Measurements from ENCODE around the gene WBP11. TPM values are rescaled to one million over a fixed set of nuclear protein-coding genes. Genes with fewer than 3 reads are reported as not detected.

The WBP11 gene
- total RNA-seq, 3 donors from 2014 or later = 38.4 to 53.7 (median 48.3) TPM

DNA sequence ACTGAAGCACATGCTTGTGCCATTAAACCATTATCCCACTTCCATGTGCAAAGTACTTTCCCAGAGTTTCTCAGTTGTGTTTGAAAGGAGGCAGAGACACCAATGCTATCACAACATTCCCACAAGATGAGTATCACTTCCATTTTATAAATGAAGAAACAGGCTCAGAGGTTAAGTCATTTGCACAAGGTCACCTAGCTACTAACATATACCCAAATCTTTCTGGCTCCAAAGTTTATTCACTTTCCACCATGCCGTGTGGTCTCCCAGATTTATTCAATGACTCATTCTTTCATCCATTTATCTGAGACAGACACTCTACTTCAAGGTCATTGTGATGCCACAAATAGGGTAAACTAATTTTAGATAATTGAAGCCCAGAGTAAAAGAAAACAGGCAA lies 30.7 kb upstream of the WBP11 start:
- TF ChIP-seq, protein P1, sequence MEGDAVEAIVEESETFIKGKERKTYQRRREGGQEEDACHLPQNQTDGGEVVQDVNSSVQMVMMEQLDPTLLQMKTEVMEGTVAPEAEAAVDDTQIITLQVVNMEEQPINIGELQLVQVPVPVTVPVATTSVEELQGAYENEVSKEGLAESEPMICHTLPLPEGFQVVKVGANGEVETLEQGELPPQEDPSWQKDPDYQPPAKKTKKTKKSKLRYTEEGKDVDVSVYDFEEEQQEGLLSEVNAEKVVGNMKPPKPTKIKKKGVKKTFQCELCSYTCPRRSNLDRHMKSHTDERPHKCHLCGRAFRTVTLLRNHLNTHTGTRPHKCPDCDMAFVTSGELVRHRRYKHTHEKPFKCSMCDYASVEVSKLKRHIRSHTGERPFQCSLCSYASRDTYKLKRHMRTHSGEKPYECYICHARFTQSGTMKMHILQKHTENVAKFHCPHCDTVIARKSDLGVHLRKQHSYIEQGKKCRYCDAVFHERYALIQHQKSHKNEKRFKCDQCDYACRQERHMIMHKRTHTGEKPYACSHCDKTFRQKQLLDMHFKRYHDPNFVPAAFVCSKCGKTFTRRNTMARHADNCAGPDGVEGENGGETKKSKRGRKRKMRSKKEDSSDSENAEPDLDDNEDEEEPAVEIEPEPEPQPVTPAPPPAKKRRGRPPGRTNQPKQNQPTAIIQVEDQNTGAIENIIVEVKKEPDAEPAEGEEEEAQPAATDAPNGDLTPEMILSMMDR (IDR thresholded peaks at IDR 0.05) = no peak
- no peak for DNase-seq
- Histone ChIP-seq H3K4me3 (no peak overlapping the region), H3K9me3 (no peaks in the 10 kb centered on the region), H3K36me3 (ENCODE audit: low read depth) (no peaks in the 10 kb centered on the region), H3K4me1 (ENCODE audit: low read depth) (no peaks in the 10 kb centered on the region)
- ATAC-seq = no peak
- intact Hi-C loops (cut with DNase I, micrococcal nuclease) = no loop called here

DNA sequence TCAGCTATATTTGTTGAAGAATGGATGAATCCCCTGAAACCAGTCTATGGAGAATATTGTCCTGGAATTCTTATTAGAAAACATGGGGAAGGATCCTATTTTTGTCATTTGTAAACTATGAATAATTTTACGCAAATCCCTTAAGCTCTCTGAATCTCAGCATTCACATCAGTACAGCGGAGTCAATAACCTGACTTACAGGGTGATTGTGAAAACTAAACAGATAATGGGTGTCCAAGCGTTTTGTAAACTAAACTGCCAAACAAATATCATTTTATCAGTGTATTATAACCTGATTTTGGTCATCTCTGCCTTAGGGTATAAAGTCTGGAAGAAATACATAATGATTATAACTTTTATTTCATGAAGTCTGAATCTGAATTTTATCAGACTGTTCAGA lies 30.1 kb upstream of the WBP11 start:
- no peaks in the 10 kb centered on the region for H3K9me3 ChIP-seq
- no peaks in the 10 kb centered on the region for H3K36me3 ChIP-seq (ENCODE audit: low read depth)
- intact Hi-C loops (cut with DNase I, micrococcal nuclease) = no loop called here
- TF ChIP-seq, protein P1 (IDR thresholded peaks at IDR 0.05) = no peak
- no peak overlapping the region for H3K4me3 ChIP-seq
- ATAC-seq (no peak), DNase-seq (no peak)
- H3K4me1 ChIP-seq (ENCODE audit: low read depth) = no peaks in the 10 kb centered on the region

DNA sequence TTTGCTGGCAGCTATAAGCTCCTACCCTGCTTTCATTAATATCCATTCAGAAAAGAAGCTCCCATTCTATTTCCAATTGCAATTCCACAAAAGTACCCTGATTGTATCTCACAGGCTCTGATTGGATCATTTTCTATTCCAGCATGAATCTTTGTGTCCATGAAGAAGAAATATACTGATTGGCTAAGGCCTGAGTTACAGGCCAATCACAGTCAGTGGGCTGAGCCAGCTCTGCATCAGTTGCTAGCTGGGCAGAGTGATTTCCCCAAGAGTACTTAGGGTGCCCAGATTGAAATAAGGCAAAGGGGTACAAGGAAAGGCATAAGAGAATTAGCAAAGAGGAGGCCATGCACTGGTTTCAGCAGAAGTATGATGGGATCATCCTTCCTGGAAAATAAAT lies 25.6 kb upstream of the WBP11 start:
- Histone ChIP-seq H3K9me3 (no peaks in the 10 kb centered on the region), H3K4me3 (no peak overlapping the region), H3K4me1 (ENCODE audit: low read depth) (no peaks in the 10 kb centered on the region), H3K36me3 (ENCODE audit: low read depth) (no peaks in the 10 kb centered on the region)
- ATAC-seq = peak; percentile 25
- intact Hi-C loops (cut with DNase I, micrococcal nuclease) = no loop called here
- TF ChIP-seq, protein P1 (IDR thresholded peaks at IDR 0.05) = no peak
- no peak for DNase-seq

DNA sequence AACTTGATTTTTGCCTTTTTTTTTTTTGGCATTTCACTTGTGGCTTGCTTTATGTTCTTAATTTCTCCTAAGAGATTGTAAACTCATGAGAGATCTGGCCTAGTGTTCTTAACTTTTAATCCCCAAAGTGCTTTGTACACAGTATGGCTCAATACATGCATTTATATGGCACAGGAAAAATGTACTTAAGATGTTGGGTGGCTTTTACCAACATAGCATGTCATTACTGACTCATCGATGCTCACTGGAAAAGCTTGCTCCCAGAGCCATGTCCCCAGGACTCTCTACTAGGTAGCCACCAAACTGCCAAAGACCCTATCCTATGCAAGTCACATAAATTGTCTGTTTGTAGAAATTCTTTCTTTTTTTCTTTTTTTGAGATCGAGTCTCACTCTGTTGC lies 23.8 kb upstream of the WBP11 start:
- no peak overlapping the region for H3K4me3 ChIP-seq
- H3K4me1 ChIP-seq (ENCODE audit: low read depth) = no peaks in the 10 kb centered on the region
- no peak for DNase-seq
- TF ChIP-seq, protein P1 (IDR thresholded peaks at IDR 0.05) = no peak
- no peak for ATAC-seq
- H3K36me3 ChIP-seq (ENCODE audit: low read depth) = no peaks in the 10 kb centered on the region
- no peaks in the 10 kb centered on the region for H3K9me3 ChIP-seq
- intact Hi-C loops (cut with DNase I, micrococcal nuclease) = no loop called here

DNA sequence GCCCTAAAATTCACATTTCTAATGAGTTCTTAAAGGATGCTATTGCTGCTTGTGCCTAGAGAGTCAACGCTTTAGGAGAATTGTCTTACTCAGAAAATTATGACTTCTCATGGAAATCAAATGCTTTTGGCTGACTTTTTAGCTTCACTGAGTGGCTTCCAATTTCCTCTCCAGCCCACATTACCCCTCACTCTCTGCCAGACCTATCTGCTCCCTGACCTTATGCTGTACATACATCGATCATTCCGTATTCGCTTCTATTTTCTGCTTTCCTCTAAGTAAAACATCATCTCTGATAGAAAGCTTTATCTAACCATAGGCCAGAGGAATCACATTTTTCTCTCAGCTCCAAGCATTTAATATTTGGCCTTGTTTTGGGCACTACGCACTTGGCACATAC lies 23.2 kb upstream of the WBP11 start:
- intact Hi-C loops (cut with DNase I, micrococcal nuclease) = no loop called here
- no peak for ATAC-seq
- no peak for DNase-seq
- TF ChIP-seq, protein P1 (IDR thresholded peaks at IDR 0.05) = no peak
- Histone ChIP-seq H3K4me1 (ENCODE audit: low read depth) (no peaks in the 10 kb centered on the region), H3K36me3 (ENCODE audit: low read depth) (no peaks in the 10 kb centered on the region), H3K4me3 (no peak overlapping the region), H3K9me3 (no peaks in the 10 kb centered on the region)

DNA sequence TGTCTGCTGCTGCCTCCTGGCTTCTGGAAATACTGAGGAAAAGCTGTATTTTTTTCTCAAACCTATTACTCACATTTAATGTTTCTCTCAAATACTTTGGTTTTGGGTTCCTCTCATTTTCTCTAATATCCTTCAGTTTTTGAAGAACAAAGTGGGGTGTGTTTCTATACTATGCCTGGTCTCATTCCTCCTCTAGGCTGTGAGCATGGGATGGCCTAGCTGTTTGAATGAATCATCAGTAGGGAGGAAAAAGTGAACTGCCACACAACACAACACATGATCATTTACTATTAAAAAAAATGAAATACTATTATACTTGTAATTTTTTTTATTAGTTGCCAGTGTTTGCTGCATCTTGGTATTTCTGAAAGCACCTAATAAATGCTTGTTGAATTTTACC lies 22.0 kb upstream of the WBP11 start:
- TF ChIP-seq, protein P1 (IDR thresholded peaks at IDR 0.05) = no peak
- H3K4me3 ChIP-seq = no peak overlapping the region
- ATAC-seq (no peak), DNase-seq (no peak)
- intact Hi-C loops (cut with DNase I, micrococcal nuclease) = no loop called here
- H3K36me3 ChIP-seq (ENCODE audit: low read depth) = no peaks in the 10 kb centered on the region
- no peaks in the 10 kb centered on the region for H3K4me1 ChIP-seq (ENCODE audit: low read depth)
- no peaks in the 10 kb centered on the region for H3K9me3 ChIP-seq
